Endothelial cell of umbilical vein (primary cell): ENCODE data around the gene IGF2BP2.

ENCODE experiments used
- EZH2 ChIP-seq: IDR thresholded peaks from 2 replicates; pipeline ENCODE4 v1.6.1; 2012; ENCODE audit warnings: borderline replicate concordance, low read depth, mild to moderate bottlenecking, moderate library complexity, low read length, inconsistent platforms; ENCODE audit not compliant: severe bottlenecking
- FOS ChIP-seq: IDR thresholded peaks from 2 replicates; pipeline ENCODE4 v1.6.1; 2011; ENCODE audit warnings: mild to moderate bottlenecking, low read length, moderate library complexity, borderline replicate concordance; ENCODE audit not compliant: insufficient read depth
- JUN ChIP-seq: IDR thresholded peaks from 2 replicates; pipeline ENCODE4 v1.6.1; 2011; ENCODE audit warnings: borderline replicate concordance, low read depth; ENCODE audit not compliant: insufficient read length, insufficient read depth
- MYC ChIP-seq: IDR thresholded peaks from one replicate; pipeline ENCODE4 v1.6.1; 2011; ENCODE audit warnings: mild to moderate bottlenecking, low read depth, low read length
- POLR2A ChIP-seq: IDR thresholded peaks from 2 replicates; pipeline ENCODE4 v1.6.1; 2012; ENCODE audit warnings: low read depth, mild to moderate bottlenecking, control low read depth, low read length
- POLR2AphosphoS5 ChIP-seq: IDR thresholded peaks from 2 replicates; pipeline ENCODE4 v1.6.1; 2012; ENCODE audit warnings: low read depth, mild to moderate bottlenecking, control low read depth, low read length, moderate library complexity; ENCODE audit not compliant: insufficient read depth
- TF ChIP-seq, protein P1 (sequence below), 2 donors: IDR thresholded peaks; 1 replicate in 1 of 2; 2 replicates in 1 of 2; pipeline ENCODE4 v1.5.1; 2011; ENCODE audit warnings: low read length in 2 of 2, mild to moderate bottlenecking in 2 of 2, moderate library complexity in 2 of 2, control low read depth in 1 of 2, inconsistent platforms in 1 of 2, low read depth in 1 of 2; ENCODE audit not compliant: insufficient read depth in 1 of 2; ENCODE audit errors: extremely low read depth in 1 of 2
- TF ChIP-seq, protein P2 (sequence below): IDR thresholded peaks from 2 replicates; pipeline ENCODE4 v1.6.1; 2011; ENCODE audit not compliant: insufficient read depth, insufficient read length

DNA sequence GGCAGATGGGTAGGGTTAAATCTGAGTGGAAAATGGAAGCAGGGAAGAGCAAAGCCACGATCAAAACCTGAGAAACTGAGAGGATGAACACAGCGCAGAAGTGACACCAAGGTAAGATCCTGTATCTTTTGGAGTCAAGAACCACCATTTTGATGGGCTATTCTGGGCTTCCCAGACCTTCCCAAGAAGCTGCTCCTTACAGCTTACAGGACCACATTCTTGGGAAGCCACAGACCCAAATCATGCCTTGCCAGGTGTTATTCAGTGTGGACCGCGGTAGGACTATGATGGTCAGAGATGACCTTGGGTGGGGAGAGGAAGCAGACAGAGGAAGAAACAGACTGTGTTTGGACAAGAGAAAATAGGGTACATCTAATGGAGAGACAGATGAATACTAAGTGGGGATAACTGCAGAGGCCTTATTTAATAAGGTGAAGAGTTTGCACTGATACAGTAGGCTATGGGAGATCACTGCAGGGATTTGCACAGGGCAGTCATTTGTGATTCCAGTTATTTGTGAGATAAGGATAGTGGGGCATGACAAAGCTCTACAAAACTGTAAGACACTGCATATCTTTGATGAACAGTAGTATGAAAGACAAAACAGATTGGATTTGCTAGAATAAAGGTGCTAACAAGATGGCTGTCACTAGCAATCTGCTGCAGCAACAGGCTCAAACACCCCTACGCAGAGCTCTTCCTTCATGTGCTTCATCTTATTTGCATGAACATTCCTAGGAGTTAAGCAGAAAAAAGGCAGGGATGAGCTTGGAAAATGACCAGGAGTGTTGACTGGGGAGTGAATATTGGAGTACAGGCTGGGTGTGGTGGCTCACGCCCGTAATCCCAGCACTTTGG is 105.9 kb downstream of the IGF2BP2 start:
- TF ChIP-seq MYC (no peak), POLR2A (no peak), JUN (no peak), POLR2AphosphoS5 (no peak), EZH2 (no peak), FOS (no peak)
- TF ChIP-seq, protein P1, sequence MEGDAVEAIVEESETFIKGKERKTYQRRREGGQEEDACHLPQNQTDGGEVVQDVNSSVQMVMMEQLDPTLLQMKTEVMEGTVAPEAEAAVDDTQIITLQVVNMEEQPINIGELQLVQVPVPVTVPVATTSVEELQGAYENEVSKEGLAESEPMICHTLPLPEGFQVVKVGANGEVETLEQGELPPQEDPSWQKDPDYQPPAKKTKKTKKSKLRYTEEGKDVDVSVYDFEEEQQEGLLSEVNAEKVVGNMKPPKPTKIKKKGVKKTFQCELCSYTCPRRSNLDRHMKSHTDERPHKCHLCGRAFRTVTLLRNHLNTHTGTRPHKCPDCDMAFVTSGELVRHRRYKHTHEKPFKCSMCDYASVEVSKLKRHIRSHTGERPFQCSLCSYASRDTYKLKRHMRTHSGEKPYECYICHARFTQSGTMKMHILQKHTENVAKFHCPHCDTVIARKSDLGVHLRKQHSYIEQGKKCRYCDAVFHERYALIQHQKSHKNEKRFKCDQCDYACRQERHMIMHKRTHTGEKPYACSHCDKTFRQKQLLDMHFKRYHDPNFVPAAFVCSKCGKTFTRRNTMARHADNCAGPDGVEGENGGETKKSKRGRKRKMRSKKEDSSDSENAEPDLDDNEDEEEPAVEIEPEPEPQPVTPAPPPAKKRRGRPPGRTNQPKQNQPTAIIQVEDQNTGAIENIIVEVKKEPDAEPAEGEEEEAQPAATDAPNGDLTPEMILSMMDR (IDR thresholded peaks at IDR 0.05; ENCODE audit: extremely low read depth in 1 of 2, insufficient read depth in 1 of 2, low read depth in 1 of 2, low read length in 2 of 2): no peak
- TF ChIP-seq, protein P2, sequence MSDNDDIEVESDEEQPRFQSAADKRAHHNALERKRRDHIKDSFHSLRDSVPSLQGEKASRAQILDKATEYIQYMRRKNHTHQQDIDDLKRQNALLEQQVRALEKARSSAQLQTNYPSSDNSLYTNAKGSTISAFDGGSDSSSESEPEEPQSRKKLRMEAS: no peak
